ENCODE results near the gene TRPC1.

Gene TRPC1

GRCh38 chr3:142828703-142829305, 105.0 kb downstream of the TRPC1 start:
- no peak for DNase-seq (ENCODE audit: low read depth in 2 of 2, low spot score in 1 of 2)

GRCh38 chr3:142837526-142837925, 113.7 kb downstream of the TRPC1 start:
- DNase-seq (ENCODE audit: low read depth in 2 of 2, low spot score in 1 of 2): no peak

GRCh38 chr3:142839831-142840230, 116.0 kb downstream of the TRPC1 start:
- no peak for DNase-seq (ENCODE audit: low read depth in 2 of 2, low spot score in 1 of 2)

- no peak for DNase-seq (ENCODE audit: low read depth in 2 of 2, low spot score in 1 of 2)
These were observed 120.6 kb downstream of the TRPC1 start for GRCh38 chr3:142844339-142844977.

GRCh38 chr3:142846779-142847577, 123.1 kb downstream of the TRPC1 start:
- no peak for DNase-seq (ENCODE audit: low read depth in 2 of 2, low spot score in 1 of 2)

GRCh38 chr3:142849148-142849547, 125.3 kb downstream of the TRPC1 start:
- DNase-seq (ENCODE audit: low read depth in 2 of 2, low spot score in 1 of 2): no peak

GRCh38 chr3:142850395-142851023, 126.7 kb downstream of the TRPC1 start:
- no peak for DNase-seq (ENCODE audit: low read depth in 2 of 2, low spot score in 1 of 2)

GRCh38 chr3:142852009-142852408, 128.2 kb downstream of the TRPC1 start:
- no peak for DNase-seq (ENCODE audit: low read depth in 2 of 2, low spot score in 1 of 2)

GRCh38 chr3:142853270-142854168, 129.7 kb downstream of the TRPC1 start:
- DNase-seq (ENCODE audit: low read depth in 2 of 2, low spot score in 1 of 2): no peak

- DNase-seq (ENCODE audit: low read depth in 2 of 2, low spot score in 1 of 2): no peak
These were observed 133.2 kb downstream of the TRPC1 start for GRCh38 chr3:142857056-142857455.

All from stimulated activated CD8-positive, alpha-beta memory T cell treated with anti-CD3 and anti-CD28 coated beads, Interleukin-4, amount 100 ng/mL, for 1 hour (primary cell).